ENCODE measurements around the gene SMO. TPM values are rescaled to one million over a fixed set of nuclear protein-coding genes. Genes with fewer than 3 reads are reported as not detected.

The SMO gene
- total RNA-seq, 2 donors from 2014 or later = 75.5 to 76.2 TPM

- H3K36me3 Mint-ChIP-seq (ENCODE audit: low read depth) = peaks cover 4% of the 10 kb centered on the region
- Histone ChIP-seq H3K36me3 (ENCODE audit: control insufficient read depth, insufficient read depth, low read length) (no peaks in the 10 kb centered on the region), H3K4me3 (ENCODE audit: low read length) (no peak overlapping the region), H3K9me3 (ENCODE audit: control insufficient read depth, low read length) (no peaks in the 10 kb centered on the region), H3K4me1 (ENCODE audit: control insufficient read depth, insufficient read depth, low read length) (no peaks in the 10 kb centered on the region), H3K27ac (ENCODE audit: low read depth, low read length) (no peak overlapping the region), H3K27me3 (ENCODE audit: control insufficient read depth, insufficient read depth, low read length, poor library complexity, severe bottlenecking) (no peaks in the 10 kb centered on the region), H3K9ac (ENCODE audit: extremely low read depth, low read length, poor library complexity, severe bottlenecking) (no peak overlapping the region)
- H3K4me3 Mint-ChIP-seq = no peak overlapping the region
- H3K9me3 Mint-ChIP-seq = no peaks in the 10 kb centered on the region
- no peak for DNase-seq
- peaks cover 4% of the 10 kb centered on the region for H3K4me1 Mint-ChIP-seq
- 93 to 94% methylated on average over 7 to 8 of the region's 8 CpGs for WGBS, 2 experiments (ENCODE audit: insufficient coverage in 1 of 2, insufficient read length in 1 of 2)
- no peak overlapping the region for H3K27ac Mint-ChIP-seq
- TF ChIP-seq CTCF (conservative IDR thresholded peaks at IDR 0.05) = no peak
- H3K27me3 Mint-ChIP-seq (ENCODE audit: insufficient read depth) = no peaks in the 10 kb centered on the region
Observed at GRCh38 chr7:129238546-129238945, 50.1 kb downstream of the SMO start.

GRCh38 chr7:129240119-129240820 is 51.8 kb downstream of the SMO start:
- Histone ChIP-seq H3K27ac (ENCODE audit: low read depth, low read length) (no peak overlapping the region), H3K27me3 (ENCODE audit: control insufficient read depth, insufficient read depth, low read length, poor library complexity, severe bottlenecking) (no peaks in the 10 kb centered on the region), H3K9ac (ENCODE audit: extremely low read depth, low read length, poor library complexity, severe bottlenecking) (no peak overlapping the region), H3K4me3 (ENCODE audit: low read length) (no peak overlapping the region), H3K4me1 (ENCODE audit: control insufficient read depth, insufficient read depth, low read length) (no peaks in the 10 kb centered on the region), H3K36me3 (ENCODE audit: control insufficient read depth, insufficient read depth, low read length) (no peaks in the 10 kb centered on the region), H3K9me3 (ENCODE audit: control insufficient read depth, low read length) (peaks cover under 1% of the 10 kb centered on the region)
- WGBS, 2 experiments (ENCODE audit: insufficient coverage in 1 of 2, insufficient read length in 1 of 2) = 93 to 95% methylated on average over 2 to 10 of the region's 10 CpGs
- H3K4me1 Mint-ChIP-seq = peaks cover 4% of the 10 kb centered on the region
- peaks cover 10% of the 10 kb centered on the region for H3K36me3 Mint-ChIP-seq (ENCODE audit: low read depth)
- TF ChIP-seq CTCF (conservative IDR thresholded peaks at IDR 0.05) = no peak
- no peak overlapping the region for H3K27ac Mint-ChIP-seq
- no peaks in the 10 kb centered on the region for H3K27me3 Mint-ChIP-seq (ENCODE audit: insufficient read depth)
- peaks cover 3% of the 10 kb centered on the region for H3K9me3 Mint-ChIP-seq
- no peak for DNase-seq
- no peak overlapping the region for H3K4me3 Mint-ChIP-seq

- H3K36me3 ChIP-seq (ENCODE audit: control insufficient read depth, insufficient read depth, low read length) = no peaks in the 10 kb centered on the region
- no peak overlapping the region for H3K4me3 Mint-ChIP-seq
- no peak overlapping the region for H3K27ac ChIP-seq (ENCODE audit: low read depth, low read length)
- 95% methylated on average over 1 of the region's 1 CpG; no CpG with 5 or more reads in 1 of the 2 experiments for WGBS, 2 experiments (ENCODE audit: insufficient coverage in 1 of 2, insufficient read length in 1 of 2)
- peak overlapping the region; percentile 35 for H3K27ac Mint-ChIP-seq
- no peak for DNase-seq
- no peaks in the 10 kb centered on the region for H3K27me3 ChIP-seq (ENCODE audit: control insufficient read depth, insufficient read depth, low read length, poor library complexity, severe bottlenecking)
- H3K9me3 ChIP-seq (ENCODE audit: control insufficient read depth, low read length) = peaks cover 6% of the 10 kb centered on the region
- H3K4me3 ChIP-seq (ENCODE audit: low read length) = no peak overlapping the region
- H3K36me3 Mint-ChIP-seq (ENCODE audit: low read depth) = peaks cover 19% of the 10 kb centered on the region
- peaks cover 10% of the 10 kb centered on the region for H3K9me3 Mint-ChIP-seq
- H3K4me1 ChIP-seq (ENCODE audit: control insufficient read depth, insufficient read depth, low read length) = no peaks in the 10 kb centered on the region
- TF ChIP-seq CTCF (conservative IDR thresholded peaks at IDR 0.05) = no peak
- peaks cover 4% of the 10 kb centered on the region for H3K4me1 Mint-ChIP-seq
- no peaks in the 10 kb centered on the region for H3K27me3 Mint-ChIP-seq (ENCODE audit: insufficient read depth)
- H3K9ac ChIP-seq (ENCODE audit: extremely low read depth, low read length, poor library complexity, severe bottlenecking) = no peak overlapping the region
Observed at GRCh38 chr7:129244220-129244619, 55.8 kb downstream of the SMO start.

Data from endodermal cell (in vitro differentiated cells).